Stimulated activated CD4-positive, alpha-beta T cell treated with anti-CD3 and anti-CD28 coated beads, Interleukin-12 subunit alpha, Interleukin-12 subunit beta, amount 100 ng/mL, for 48 hours (primary cell): ENCODE results near the gene CMIP.

Source experiments
- DNase-seq, 3 donors: peaks; one replicate each; pipeline ENCODE4 v3.0.0-alpha.2; 2020; ENCODE audit warnings: low read depth in 2 of 3, low spot score in 1 of 3

Gene CMIP

GRCh38 chr16:81477697-81478693, 33.4 kb downstream of the CMIP start:
- DNase-seq = no peak

DNA sequence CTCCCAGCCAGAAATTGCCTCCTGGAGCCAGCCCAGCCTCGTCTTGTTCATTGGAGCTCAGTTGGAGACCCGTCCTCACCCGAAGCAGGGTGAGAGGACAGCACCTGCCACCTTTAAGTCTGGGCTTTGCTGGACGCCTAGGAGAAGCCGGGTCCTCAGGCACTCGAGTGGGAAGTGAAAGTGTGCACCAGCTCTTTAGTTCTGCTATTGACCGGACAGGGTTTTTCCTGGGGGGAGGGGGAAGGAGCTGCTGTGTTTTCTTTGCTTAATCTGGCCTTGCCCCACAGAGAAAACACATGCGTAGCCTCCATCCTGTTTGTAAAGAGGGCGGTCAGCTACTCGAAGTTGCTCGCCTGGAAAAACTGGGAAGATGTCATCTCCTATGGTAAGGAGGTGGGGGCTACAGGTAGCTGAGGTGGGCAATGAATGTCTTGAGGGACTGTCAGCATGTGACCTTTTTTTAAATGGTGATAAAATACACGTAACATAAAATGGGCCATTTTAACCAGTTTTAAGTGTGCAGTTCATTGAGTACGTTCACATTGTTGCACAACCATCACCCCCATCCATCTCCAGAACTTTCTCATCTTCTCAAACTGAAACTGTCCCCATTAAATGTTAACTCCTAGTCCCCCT, 34.4 kb downstream of the CMIP start:
- no peak for DNase-seq

DNA sequence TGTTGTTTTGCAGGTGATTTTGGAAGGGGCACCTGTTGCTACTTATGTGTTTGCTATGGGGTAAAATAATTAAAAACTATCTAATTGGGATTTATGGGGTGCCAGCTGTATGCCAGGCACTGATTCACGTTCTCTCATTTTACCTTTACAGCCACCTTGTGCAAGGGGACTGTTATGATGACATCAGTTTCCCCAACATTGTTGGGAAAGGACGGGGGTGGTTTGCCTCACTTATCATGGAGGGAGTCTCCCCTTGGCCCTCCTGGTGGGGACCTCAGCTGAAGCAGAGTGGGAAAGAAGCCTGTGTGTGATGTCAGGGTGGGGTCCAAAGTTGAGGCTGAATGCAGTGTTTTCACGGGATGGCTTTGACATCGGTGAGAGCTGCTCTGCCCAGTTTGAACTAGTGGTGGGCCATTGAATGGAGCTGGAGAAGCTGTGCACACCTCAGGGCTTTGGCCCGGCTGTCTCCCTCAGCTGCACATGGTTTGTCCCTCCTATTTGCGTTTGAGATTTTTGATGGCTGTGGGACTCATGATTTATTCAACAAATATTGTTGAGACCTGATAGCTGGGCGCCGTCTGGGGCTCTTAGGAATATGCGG, 36.1 kb downstream of the CMIP start:
- no peak for DNase-seq

DNA sequence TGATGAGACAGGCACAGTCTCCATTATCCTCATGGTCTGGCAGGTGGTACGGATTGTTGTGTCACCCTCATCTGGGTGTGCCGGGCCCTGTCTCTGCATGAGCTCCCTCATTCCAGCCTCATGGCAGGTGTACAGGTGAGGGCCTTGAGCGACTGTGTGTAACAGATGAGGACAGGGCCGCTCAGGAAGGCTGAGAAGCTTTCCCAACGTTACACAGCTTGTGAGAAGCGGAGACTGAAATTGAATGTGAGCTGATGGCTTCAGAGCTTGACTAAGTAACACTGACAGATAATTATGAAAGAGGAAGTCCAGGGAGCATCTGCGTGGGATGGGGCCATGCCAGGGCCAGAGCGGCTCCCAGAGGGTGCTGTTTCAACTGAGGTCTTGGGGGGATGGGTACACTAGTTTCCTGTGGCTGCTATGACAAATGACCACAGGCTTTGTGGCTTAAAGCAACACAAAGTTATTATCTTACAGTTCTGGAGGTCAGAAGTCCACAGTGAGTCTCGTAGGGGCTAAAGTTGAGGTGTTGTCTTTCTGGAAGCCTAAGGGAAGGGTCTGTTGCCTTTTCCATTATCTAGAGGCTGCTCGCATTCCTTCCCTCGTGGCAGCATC, 36.7 kb downstream of the CMIP start:
- DNase-seq = peak in 1 of 3 donors; percentile 18

GRCh38 chr16:81482329-81483063, 37.9 kb downstream of the CMIP start:
- no peak for DNase-seq

DNA sequence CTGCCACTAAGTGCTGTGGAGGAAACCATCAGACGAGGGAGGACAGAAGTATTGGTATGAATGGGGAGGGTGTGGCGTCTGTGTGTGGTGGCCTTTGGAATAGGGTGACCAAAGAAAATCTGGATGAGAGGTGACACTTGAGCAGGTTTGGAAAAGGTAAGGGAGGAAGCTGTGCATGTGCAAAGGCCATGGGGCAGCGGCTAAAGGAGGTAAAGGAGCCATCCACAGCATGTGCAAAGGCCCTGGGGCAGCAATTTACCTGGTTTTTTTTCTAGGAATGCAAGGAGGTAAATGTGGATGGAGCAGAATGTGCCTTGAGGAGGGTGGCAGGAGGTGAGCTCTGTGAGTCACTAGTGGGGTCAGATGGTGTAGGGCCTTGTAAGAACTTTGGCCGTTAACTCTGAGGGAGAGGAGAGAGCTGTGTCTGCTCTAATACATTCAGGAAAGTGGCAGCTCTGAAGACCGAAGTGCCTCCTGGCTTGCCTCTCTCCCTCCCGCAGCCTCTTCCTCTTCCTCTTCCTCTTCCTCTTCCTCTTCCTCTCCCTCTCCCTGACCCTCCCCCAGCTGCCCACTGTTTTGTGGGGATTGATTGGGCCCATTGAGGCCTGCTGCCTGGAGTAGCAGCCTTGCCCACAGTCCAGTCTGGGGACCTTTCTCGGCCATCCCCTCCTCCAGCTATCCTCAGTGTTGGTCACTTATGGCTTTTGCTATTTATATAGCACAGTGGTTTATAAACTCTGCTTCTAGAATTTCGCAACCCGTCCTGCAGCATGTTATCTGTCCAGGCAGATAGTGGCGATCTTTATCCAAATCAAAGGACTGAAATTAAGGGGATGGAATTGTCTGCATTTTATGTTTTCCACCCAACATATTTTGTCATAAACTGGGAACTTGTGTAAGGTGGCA, 38.7 kb downstream of the CMIP start:
- DNase-seq = no peak

GRCh38 chr16:81483970-81484595, 39.5 kb downstream of the CMIP start:
- no peak for DNase-seq

DNA sequence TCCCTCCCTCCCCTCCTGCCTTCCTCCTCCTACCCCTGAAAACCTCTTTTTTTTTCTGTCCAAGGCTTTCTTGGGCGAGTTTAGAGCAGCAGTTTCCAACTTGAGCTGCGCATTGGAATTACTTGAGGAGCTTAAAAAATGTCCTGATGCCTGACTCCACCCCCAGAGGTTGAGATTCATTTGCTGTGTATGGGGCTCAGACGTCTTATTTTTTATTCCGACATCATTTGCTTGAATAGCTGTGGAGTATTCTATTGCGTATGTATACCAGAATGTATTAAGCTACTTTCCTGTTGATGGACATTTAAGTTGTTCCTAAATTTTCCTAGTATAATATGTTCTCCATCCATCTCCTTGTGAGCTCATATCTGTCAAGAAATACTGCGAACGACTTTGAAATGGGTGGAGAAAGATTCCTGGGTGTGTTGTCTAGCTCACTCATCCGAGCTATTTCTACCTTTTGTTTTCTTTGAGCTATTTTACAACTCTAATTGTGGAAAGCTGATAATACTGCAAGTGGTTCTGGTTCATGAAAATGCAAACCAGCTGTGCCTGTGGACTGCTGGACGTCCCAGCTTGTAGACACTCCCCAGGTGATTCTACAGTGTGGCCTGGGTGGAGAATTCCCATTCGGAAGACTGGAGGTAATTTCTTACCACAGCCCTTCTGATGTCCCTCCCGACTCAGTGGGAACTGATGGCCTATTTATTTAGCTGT, 40.5 kb downstream of the CMIP start:
- DNase-seq = no peak

DNA sequence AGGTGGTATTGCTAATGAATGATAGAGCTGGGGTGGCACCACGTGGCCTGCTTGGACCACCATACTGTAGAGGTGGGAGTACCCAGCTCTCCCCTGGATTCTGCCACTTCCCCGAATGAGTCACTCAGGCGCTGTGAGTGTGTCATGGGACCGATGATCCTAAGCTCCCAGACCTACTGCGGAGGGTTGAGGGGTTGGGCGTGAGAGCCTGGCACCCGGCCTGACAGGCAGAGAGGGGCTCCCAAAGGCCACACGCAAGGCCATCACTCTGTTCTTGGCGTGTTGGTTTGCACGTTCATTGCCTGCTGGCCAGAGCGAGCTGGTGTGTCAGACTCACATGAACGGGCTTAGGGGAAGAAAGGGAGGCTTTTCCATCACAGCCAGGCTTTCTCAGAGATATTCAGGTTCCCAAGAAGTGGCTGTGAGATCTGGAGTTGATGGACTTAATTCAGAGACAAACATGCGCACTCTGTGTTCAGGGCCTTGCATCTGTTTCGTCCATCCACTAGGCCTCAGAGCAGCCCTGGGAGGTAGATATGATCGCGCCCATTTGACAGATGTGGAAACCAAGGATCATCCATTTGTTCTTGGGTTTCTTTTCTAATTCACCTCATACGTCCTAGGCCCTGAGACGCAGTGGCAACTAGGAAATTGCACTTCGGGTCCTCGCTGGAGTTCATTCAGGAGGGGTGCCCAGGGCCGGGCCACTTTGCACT, 41.4 kb downstream of the CMIP start:
- no peak for DNase-seq

DNA sequence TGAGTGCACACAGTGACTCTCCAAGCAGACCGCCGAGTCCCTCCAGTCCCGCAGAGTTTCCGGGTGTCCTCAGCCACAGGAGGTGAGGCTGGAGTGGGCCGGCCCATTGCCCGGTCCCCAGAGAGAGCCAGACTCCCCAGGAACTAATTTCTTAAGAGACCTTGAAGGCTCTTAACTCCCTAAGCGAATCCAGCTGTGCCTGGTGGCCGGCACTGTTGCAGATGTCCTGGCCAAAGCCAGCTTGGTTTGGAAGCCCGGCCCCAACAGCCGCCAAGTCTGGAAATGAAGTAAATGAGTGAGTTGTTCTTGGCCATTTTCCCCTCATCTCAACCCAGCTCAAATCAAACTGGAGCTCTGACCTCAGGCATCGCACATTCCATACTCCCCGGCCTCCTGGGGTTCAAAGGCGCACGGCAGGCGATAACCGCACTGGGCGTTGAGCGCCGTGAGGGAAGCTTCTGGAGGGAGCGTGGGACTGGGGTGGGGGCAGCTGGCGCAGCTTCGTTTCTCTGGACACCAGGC, 42.0 kb downstream of the CMIP start:
- DNase-seq = no peak

DNA sequence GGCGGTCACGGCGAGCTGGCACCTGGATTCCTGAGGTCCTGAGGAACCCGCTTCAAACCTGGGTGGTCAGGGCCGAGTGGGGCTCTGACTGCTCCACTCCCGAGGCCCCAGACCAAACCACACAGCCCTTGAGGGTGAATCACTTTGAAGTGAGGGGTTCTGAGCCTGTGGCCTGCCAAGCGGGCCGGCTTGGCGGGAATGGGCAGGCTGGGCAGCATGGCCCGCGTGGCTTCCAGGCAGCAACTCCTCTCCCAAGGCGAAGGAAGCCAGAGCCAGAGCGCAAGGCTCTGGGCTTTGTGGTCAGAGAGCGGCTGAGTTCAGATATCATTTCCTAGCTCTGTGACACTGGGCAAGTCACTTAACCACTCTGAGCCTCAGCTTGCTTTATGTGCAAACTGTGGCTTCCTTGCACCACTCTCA, 42.7 kb downstream of the CMIP start:
- DNase-seq = no peak

DNA sequence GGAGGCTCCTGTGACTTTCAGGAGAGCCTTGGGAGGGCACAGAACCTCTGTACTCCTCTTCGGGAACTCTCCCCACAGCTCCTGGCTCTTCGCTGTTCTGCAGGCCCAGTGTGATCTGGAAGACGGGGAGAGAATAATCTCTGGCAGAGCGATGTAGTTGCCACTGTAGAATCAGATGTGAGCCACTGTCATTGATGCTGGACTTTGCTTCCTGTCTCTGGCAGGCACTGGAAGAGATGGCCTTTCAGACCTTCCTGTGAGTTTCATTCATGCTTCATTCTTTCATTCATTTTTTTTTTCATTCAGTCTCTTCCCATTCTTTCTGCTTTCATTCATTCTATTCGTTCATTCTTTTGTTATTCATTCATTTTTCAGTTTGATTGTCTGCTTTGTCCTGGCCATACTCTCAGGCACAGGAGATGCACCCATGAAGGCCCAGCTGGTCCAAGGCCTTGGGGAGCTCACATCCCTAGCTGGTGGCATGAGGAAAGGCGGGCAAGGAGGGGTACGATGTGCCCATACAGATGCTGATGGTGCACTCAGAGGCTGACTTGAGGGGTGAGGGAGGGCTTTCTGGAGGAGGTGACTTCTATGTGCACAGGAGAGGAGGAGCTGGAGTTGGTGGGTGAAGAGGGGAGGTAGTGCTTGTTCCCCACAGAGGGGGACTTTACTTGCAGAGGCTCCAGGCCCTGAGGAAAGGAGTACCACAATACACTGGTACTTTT, 44.2 kb downstream of the CMIP start:
- DNase-seq = no peak

GRCh38 chr16:81489547-81490267, 45.1 kb downstream of the CMIP start:
- DNase-seq = no peak

DNA sequence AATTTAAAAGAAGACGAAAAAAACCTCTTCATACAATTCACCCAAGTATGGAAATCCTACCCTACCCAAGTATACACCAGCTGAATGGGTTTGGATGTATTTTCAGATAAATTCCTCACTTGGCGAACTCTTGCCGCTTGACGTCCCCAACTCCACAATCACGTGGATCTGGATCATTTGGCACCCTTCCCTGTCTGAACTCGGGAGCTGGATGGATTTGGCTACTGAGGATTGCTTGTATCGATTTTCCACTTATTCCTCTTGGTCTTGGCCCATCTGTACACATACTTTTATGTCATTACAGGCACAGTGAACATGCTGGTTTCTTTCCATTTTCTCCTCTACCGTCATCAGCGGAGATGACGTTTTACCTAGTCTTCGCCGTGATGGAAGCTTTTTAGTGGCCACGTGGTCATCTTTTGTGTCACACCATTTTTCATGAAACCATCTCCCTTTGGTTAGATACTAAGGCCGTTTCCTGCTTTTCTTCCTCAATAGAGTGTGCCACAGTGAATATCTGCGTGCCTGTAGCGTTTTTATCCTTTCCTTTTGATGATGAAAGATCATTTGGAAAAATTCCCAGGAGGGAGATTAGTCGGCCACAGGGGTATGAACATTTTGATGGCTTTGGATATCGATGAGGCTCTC, 47.1 kb downstream of the CMIP start:
- no peak for DNase-seq

- no peak for DNase-seq
Observed at GRCh38 chr16:81492311-81492761, 47.7 kb downstream of the CMIP start.
